ENCODE measurements around the gene SNF8.

- TF ChIP-seq CTCF (IDR thresholded peaks at IDR 0.05; ENCODE audit: poor library complexity, severe bottlenecking) (no peak), EP300 (conservative IDR thresholded peaks at IDR 0.05; ENCODE audit: poor library complexity, severe bottlenecking) (no peak), EZH2 (IDR thresholded peaks at IDR 0.05; ENCODE audit: borderline replicate concordance, insufficient read depth, low read length, poor library complexity, severe bottlenecking) (no peak), POLR2AphosphoS5 (IDR thresholded peaks at IDR 0.05) (no peak), REST (IDR thresholded peaks at IDR 0.05; ENCODE audit: borderline replicate concordance) (no peak), RAD21 (conservative IDR thresholded peaks at IDR 0.05) (no peak)
Measured at GRCh38 chr17:48993951-48994350, 49.3 kb upstream of the SNF8 start.
